ENCODE data around the gene ITGB4.

The ITGB4 gene

DNA sequence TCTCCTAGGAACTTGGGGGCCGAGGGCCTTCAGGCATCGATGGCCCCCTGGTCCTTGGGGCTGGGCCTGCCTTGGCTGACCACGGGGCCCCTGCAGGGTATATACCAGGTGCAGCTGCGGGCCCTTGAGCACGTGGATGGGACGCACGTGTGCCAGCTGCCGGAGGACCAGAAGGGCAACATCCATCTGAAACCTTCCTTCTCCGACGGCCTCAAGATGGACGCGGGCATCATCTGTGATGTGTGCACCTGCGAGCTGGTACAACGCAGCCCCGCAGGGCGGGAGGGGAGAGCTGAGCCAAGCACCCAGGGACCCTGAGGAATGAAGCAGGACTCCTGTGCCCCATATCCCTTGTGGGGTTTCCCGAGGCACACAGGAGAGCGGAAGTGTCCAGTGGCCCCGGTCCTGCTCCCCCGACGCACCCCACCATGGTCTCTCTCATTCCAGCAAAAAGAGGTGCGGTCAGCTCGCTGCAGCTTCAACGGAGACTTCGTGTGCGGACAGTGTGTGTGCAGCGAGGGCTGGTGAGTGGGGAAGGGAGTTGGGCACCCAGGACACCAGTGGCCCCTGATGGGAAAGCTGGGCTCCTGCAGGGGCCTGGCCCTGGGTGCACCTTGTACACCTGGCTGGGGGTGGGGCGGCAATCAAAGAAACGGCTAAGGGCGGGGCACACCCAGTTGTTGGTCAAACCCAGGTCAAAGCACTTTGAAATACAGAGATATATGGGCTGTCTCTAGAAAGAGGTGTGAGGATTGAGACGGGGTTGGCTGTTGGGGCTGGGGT lies 10.6 kb downstream of the ITGB4 start:
- DNase-seq: no peak

GRCh38 chr17:75733471-75733870 lies 12.2 kb downstream of the ITGB4 start:
- no peak for DNase-seq

GRCh38 chr17:75734674-75735294 lies 13.5 kb downstream of the ITGB4 start:
- DNase-seq: no peak

DNA sequence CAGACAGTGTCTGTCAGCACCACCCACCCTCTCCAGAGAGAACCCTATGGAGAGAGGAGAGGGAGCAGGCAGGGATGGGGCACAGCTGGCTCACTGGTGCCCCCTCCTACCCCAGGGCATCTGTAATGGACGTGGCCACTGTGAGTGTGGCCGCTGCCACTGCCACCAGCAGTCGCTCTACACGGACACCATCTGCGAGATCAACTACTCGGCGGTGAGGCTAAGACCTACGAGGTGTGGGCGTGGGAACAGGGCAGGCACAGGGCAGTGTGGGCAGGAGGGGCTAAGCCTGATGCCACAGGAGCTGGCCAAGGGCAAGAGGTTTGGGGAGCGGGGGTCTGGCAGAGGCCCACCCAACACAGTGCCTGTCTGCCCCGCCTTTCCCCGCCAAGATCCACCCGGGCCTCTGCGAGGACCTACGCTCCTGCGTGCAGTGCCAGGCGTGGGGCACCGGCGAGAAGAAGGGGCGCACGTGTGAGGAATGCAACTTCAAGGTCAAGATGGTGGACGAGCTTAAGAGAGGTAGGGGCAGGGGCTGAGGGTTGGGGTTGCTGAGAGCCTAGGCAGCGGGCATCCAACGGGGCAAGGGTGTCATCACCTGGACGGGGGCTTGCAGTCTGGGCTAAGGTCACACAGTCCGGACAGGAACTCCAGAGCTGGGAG lies 15.0 kb downstream of the ITGB4 start:
- no peak for DNase-seq

DNA sequence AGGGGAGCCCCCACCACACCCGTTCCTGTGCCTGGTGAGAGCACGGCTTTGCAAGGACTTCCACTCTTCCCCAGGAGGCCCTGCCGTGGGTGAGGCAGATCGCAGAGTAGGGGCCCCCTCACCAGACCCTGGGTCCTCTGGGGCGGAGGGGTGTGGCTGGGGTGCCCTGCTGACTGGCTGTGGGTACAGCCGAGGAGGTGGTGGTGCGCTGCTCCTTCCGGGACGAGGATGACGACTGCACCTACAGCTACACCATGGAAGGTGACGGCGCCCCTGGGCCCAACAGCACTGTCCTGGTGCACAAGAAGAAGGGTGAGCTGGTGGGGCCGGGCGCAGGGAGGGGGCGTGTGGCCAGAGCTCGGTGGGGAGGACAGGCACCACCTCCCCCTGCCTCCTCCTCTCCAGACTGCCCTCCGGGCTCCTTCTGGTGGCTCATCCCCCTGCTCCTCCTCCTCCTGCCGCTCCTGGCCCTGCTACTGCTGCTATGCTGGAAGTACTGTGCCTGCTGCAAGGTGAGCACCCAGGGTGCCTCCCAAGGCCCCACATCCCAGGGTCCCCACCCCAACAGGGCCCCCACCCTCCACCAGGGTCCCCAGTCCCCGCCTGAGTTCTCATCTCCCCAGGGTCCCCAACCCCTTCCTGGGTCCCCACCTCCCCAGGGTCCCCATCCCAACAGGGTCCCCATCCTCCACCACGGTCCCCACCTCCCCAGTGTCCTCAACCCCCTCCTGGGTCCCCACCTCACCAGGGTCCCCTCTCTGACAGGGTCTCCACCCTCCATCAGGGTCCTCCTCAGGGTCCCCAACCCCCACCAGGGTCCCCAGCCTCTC lies 16.1 kb downstream of the ITGB4 start:
- DNase-seq: no peak

- DNase-seq: peak in 1 of 5 experiments; percentile 46
Measured at GRCh38 chr17:75738218-75738802, 17.1 kb downstream of the ITGB4 start.

GRCh38 chr17:75739174-75739573 lies 17.9 kb downstream of the ITGB4 start:
- no peak for DNase-seq

GRCh38 chr17:75739801-75740200 lies 18.5 kb downstream of the ITGB4 start:
- DNase-seq: no peak

GRCh38 chr17:75740215-75740614 lies 19.0 kb downstream of the ITGB4 start:
- DNase-seq: no peak

GRCh38 chr17:75740631-75741077 lies 19.4 kb downstream of the ITGB4 start:
- no peak for DNase-seq

DNA sequence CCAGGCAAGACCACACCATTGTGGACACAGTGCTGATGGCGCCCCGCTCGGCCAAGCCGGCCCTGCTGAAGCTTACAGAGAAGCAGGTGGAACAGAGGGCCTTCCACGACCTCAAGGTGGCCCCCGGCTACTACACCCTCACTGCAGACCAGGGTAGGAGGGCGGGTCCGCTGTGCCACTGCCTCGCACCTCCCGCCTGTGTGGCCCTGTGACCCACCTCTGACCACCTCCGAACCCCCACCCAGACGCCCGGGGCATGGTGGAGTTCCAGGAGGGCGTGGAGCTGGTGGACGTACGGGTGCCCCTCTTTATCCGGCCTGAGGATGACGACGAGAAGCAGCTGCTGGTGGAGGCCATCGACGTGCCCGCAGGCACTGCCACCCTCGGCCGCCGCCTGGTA lies 21.1 kb downstream of the ITGB4 start:
- no peak for DNase-seq

DNA sequence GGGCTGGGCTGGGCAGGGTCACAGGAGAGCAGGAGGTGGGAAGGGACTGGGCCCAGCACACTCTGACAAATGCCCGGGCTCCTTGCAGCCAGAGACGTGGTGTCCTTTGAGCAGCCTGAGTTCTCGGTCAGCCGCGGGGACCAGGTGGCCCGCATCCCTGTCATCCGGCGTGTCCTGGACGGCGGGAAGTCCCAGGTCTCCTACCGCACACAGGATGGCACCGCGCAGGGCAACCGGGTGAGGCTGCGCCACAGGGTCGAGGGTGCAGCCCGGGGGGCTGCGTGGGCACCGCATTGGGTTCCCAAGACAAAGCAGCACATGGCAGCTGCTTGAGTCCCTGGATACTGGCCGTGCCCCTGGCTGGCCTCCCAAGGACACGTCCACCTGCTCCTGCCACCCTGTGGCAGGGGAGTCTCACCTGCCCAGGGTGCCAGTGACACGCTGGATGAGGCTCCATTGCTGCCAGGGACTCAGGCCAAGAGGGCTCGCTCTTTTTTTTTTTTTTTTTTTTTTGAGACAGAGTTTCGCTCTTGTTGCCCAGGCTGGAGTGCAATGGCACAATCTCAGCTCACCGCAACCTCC lies 22.5 kb downstream of the ITGB4 start:
- no peak for DNase-seq

- DNase-seq: no peak
Measured at GRCh38 chr17:75748706-75749105, 27.4 kb downstream of the ITGB4 start.

GRCh38 chr17:75749545-75750389 lies 28.5 kb downstream of the ITGB4 start:
- DNase-seq: peak; percentile 68 to 87 (median 81)

- DNase-seq: no peak
Measured at GRCh38 chr17:75750661-75751423, 29.6 kb downstream of the ITGB4 start.

DNA sequence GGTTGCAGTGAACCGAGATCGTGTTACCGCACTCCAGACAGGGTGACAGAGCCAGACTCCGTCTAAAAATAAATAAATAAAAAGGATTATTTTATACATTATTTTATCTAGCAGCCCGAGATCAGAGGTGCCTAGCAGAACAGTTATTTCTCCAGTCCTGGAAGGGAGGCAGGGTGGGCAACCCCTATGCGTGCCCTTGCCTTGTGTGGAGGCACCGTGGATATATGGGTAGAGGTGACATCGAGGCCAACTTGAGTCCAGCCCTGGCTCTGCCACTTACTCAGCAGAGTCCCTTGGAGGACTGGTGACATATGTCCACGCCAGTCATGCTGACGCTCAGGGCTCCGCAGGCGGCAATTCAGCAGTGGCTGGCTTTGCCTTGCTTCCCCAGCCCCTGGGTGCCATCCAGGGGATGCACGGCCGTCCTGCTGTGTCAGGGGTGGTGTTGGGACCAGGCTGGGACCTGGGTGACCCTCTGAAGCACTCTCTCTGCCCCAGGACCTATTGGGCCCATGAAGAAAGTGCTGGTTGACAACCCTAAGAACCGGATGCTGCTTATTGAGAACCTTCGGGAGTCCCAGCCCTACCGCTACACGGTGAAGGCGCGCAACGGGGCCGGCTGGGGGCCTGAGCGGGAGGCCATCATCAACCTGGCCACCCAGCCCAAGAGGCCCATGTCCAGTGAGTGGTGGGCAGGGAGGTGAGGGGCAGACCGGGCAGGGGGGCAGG lies 30.6 kb downstream of the ITGB4 start:
- DNase-seq: no peak

DNA sequence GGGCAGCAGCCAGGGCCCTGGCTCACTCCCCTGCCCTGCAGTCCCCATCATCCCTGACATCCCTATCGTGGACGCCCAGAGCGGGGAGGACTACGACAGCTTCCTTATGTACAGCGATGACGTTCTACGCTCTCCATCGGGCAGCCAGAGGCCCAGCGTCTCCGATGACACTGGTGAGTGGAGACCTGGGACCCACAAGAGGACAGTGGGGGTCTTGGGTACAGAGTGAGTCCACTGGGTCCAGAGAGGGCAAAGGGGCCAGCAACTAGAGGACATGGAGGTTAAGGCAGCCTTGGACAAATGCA lies 31.1 kb downstream of the ITGB4 start:
- no peak for DNase-seq

- peak in 1 of 5 experiments; percentile 53 for DNase-seq
Measured at GRCh38 chr17:75752802-75753513, 31.7 kb downstream of the ITGB4 start.
